GM12874 (cell line): ENCODE measurements around the gene NAGK.

ENCODE experiments used
- CTCF ChIP-seq: IDR thresholded peaks from 2 replicates; pipeline ENCODE4 v1.5.1; 2011; ENCODE audit warnings: low read depth, mild to moderate bottlenecking, control low read depth, low read length, moderate library complexity; ENCODE audit not compliant: insufficient read depth

The NAGK gene

GRCh38 chr2:71049704-71050360, 18.6 kb upstream of the NAGK start:
- TF ChIP-seq CTCF, result 0 out of 2 replicates have a peak, but pooled peaks have one; percentile 18

GRCh38 chr2:71060211-71060610, 8.2 kb upstream of the NAGK start:
- TF ChIP-seq CTCF, result no peak

GRCh38 chr2:71060871-71061270, 7.6 kb upstream of the NAGK start:
- no peak for TF ChIP-seq CTCF

- no peak for TF ChIP-seq CTCF
Observed at GRCh38 chr2:71063216-71063615, 5.2 kb upstream of the NAGK start.

- TF ChIP-seq CTCF, result no peak
Observed at GRCh38 chr2:71064110-71064611, 4.3 kb upstream of the NAGK start.

GRCh38 chr2:71064754-71065621, 3.5 kb upstream of the NAGK start:
- TF ChIP-seq CTCF, result no peak

- no peak for TF ChIP-seq CTCF
Observed at GRCh38 chr2:71066856-71067255, 1.6 kb upstream of the NAGK start.
